ENCODE results near the gene P2RY2. TPM values are rescaled to one million over a fixed set of nuclear protein-coding genes. Genes with fewer than 3 reads are reported as not detected.

Gene P2RY2
- total and polyA plus RNA-seq, 4 donors, result 1.8 to 3.7 (median 2.2) TPM

- 89% methylated on average over 8 of the region's 8 CpGs for WGBS
- TF ChIP-seq, protein P1, sequence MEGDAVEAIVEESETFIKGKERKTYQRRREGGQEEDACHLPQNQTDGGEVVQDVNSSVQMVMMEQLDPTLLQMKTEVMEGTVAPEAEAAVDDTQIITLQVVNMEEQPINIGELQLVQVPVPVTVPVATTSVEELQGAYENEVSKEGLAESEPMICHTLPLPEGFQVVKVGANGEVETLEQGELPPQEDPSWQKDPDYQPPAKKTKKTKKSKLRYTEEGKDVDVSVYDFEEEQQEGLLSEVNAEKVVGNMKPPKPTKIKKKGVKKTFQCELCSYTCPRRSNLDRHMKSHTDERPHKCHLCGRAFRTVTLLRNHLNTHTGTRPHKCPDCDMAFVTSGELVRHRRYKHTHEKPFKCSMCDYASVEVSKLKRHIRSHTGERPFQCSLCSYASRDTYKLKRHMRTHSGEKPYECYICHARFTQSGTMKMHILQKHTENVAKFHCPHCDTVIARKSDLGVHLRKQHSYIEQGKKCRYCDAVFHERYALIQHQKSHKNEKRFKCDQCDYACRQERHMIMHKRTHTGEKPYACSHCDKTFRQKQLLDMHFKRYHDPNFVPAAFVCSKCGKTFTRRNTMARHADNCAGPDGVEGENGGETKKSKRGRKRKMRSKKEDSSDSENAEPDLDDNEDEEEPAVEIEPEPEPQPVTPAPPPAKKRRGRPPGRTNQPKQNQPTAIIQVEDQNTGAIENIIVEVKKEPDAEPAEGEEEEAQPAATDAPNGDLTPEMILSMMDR (IDR thresholded peaks at IDR 0.05; ENCODE audit: low read depth, low read length, missing input control), result no peak
- TF ChIP-seq, protein P2, sequence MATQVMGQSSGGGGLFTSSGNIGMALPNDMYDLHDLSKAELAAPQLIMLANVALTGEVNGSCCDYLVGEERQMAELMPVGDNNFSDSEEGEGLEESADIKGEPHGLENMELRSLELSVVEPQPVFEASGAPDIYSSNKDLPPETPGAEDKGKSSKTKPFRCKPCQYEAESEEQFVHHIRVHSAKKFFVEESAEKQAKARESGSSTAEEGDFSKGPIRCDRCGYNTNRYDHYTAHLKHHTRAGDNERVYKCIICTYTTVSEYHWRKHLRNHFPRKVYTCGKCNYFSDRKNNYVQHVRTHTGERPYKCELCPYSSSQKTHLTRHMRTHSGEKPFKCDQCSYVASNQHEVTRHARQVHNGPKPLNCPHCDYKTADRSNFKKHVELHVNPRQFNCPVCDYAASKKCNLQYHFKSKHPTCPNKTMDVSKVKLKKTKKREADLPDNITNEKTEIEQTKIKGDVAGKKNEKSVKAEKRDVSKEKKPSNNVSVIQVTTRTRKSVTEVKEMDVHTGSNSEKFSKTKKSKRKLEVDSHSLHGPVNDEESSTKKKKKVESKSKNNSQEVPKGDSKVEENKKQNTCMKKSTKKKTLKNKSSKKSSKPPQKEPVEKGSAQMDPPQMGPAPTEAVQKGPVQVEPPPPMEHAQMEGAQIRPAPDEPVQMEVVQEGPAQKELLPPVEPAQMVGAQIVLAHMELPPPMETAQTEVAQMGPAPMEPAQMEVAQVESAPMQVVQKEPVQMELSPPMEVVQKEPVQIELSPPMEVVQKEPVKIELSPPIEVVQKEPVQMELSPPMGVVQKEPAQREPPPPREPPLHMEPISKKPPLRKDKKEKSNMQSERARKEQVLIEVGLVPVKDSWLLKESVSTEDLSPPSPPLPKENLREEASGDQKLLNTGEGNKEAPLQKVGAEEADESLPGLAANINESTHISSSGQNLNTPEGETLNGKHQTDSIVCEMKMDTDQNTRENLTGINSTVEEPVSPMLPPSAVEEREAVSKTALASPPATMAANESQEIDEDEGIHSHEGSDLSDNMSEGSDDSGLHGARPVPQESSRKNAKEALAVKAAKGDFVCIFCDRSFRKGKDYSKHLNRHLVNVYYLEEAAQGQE (IDR thresholded peaks at IDR 0.05), result no peak
- Histone ChIP-seq H3K36me3 (ENCODE audit: control insufficient read depth in 4 of 4, insufficient read depth in 3 of 4, low read depth in 1 of 4, low read length in 3 of 4) (no peaks in the 10 kb centered on the region), H3K27me3 (ENCODE audit: control insufficient read depth in 4 of 4, insufficient read depth in 4 of 4, low read length in 3 of 4) (peaks cover 0 to 8% (median 5%) of the 10 kb centered on the region in 4 donors), H3K9ac (ENCODE audit: low read depth in 1 of 2, low read length in 2 of 2) (no peak overlapping the region), H3K9me3 (ENCODE audit: control insufficient read depth in 4 of 4, low read length in 3 of 4) (no peaks in the 10 kb centered on the region), H3K4me1 (ENCODE audit: control insufficient read depth in 4 of 4, insufficient read depth in 4 of 4, low read length in 3 of 4) (peaks cover 0 to 3% (median 0%) of the 10 kb centered on the region in 4 donors), H3K4me3 (ENCODE audit: low read depth in 1 of 3, low read length in 3 of 3) (no peak overlapping the region), H3K27ac (ENCODE audit: low read depth in 1 of 2, low read length in 2 of 2) (no peak overlapping the region)
- DNase-seq (ENCODE audit: low spot score), result no peak
Observed at GRCh38 chr11:73267906-73268540, 49.9 kb downstream of the P2RY2 start.

DNA sequence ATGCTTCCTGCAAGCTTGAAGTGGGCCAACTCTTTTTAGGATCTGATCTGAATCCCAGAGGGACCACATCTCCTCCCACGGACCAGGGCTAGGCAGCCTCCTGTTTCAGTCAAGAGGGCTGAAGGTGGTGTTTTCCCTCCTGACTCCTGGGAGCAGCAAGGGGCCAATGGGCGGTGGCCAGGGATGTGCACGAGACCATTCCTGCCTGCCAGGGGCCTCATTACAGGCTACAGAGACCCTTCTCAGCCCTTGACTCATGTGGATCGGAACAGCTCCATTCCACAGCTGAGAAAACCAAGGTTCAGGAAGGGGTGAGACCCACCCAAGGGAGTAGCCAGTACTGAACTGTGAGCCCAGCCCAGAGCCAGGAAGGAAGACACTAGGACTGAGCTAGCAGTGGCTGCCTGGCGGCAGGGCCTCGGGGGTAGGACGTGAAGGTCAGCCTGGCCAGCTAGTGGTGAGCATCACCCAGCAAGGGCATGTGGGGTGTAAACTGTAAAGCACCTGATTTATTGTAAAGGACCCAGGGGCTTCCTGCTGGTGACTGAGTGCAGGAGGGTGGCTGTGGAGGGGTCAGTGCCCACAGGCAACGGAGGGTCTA lies 50.7 kb downstream of the P2RY2 start:
- no peak for DNase-seq (ENCODE audit: low spot score)
- 90% methylated on average over 8 of the region's 8 CpGs for WGBS
- Histone ChIP-seq H3K36me3 (ENCODE audit: control insufficient read depth in 4 of 4, insufficient read depth in 3 of 4, low read depth in 1 of 4, low read length in 3 of 4) (no peaks in the 10 kb centered on the region), H3K4me1 (ENCODE audit: control insufficient read depth in 4 of 4, insufficient read depth in 4 of 4, low read length in 3 of 4) (peaks cover 0 to 3% (median 0%) of the 10 kb centered on the region in 4 donors), H3K9me3 (ENCODE audit: control insufficient read depth in 4 of 4, low read length in 3 of 4) (no peaks in the 10 kb centered on the region), H3K27me3 (ENCODE audit: control insufficient read depth in 4 of 4, insufficient read depth in 4 of 4, low read length in 3 of 4) (peaks cover 0 to 5% (median 2%) of the 10 kb centered on the region in 4 donors), H3K9ac (ENCODE audit: low read depth in 1 of 2, low read length in 2 of 2) (no peak overlapping the region), H3K27ac (ENCODE audit: low read depth in 1 of 2, low read length in 2 of 2) (no peak overlapping the region), H3K4me3 (ENCODE audit: low read depth in 1 of 3, low read length in 3 of 3) (no peak overlapping the region)
- TF ChIP-seq HNF4G (IDR thresholded peaks at IDR 0.05) (no peak), EGR1 (IDR thresholded peaks at IDR 0.05; ENCODE audit: low read depth in 2 of 2) (no peak)
- TF ChIP-seq, protein P2 (IDR thresholded peaks at IDR 0.05), result no peak

Measured in liver (tissue), 9 donors.